SK-N-SH (cell line): ENCODE results near the gene TMED3.
A peak's percentile ranks its signal among the peaks of the same experiment; 100 is the strongest.

Experiments used
- CHD2 ChIP-seq: fragments of 150-350 bp; IDR thresholded peaks from 2 replicates; pipeline ENCODE4 v1.6.1; 2018; ENCODE audit warnings: low read length; ENCODE audit not compliant: partially characterized antibody
- EP300 ChIP-seq, 2 experiments: IDR thresholded peaks; 2 replicates each; pipeline versions ENCODE4 v1.4.0 to v1.6.1; 2012; ENCODE audit warnings: borderline replicate concordance in 1 of 2, low read depth in 1 of 2, low read length in 1 of 2
- EZH2phosphoT487 ChIP-seq: fragments of 200-600 bp; sonication (generic); IDR thresholded peaks from 2 replicates; pipeline ENCODE4 v1.6.1; 2017; ENCODE audit warnings: low read depth, mixed run types, mild to moderate bottlenecking, antibody characterized with exemption, moderate library complexity, borderline replicate concordance
- FOXM1 ChIP-seq: IDR thresholded peaks from 2 replicates; pipeline ENCODE4 v1.4.0; 2012; ENCODE audit warnings: low read depth, mild to moderate bottlenecking
- GABPA ChIP-seq: IDR thresholded peaks from 2 replicates; pipeline ENCODE4 v1.4.0; 2012; ENCODE audit warnings: low read depth, mild to moderate bottlenecking
- IRF3 ChIP-seq: fragments of 150-350 bp; IDR thresholded peaks from 2 replicates; pipeline ENCODE4 v1.6.1; 2016; ENCODE audit warnings: mild to moderate bottlenecking, low read depth, low read length
- NRF1 ChIP-seq: IDR thresholded peaks from 2 replicates; pipeline ENCODE4 v1.6.1; 2012; ENCODE audit warnings: low read depth, mild to moderate bottlenecking, low read length
- POLR2AphosphoS5 ChIP-seq: IDR thresholded peaks from 2 replicates; pipeline ENCODE4 v1.6.1; 2012; ENCODE audit warnings: low read depth, low read length
- RAD21 ChIP-seq: IDR thresholded peaks from 2 replicates; pipeline ENCODE4 v1.6.1; 2012; ENCODE audit warnings: mild to moderate bottlenecking, low read length
- RCOR1 ChIP-seq: fragments of 150-350 bp; IDR thresholded peaks from 2 replicates; pipeline ENCODE4 v1.6.1; 2017; ENCODE audit warnings: antibody characterized with exemption, low read length
- YY1 ChIP-seq: IDR thresholded peaks from 2 replicates; pipeline ENCODE4 v1.4.0; 2012; ENCODE audit warnings: low read depth, mild to moderate bottlenecking
- TF ChIP-seq, protein P1 (sequence below): fragments of 200-600 bp; sonication (generic); IDR thresholded peaks from 2 replicates; pipeline ENCODE4 v1.6.1; 2017; ENCODE audit warnings: antibody characterized with exemption, mild to moderate bottlenecking, moderate library complexity
- TF ChIP-seq, protein P2 (sequence below): IDR thresholded peaks from 2 replicates; pipeline ENCODE4 v1.4.0; 2012; ENCODE audit warnings: low read depth

DNA sequence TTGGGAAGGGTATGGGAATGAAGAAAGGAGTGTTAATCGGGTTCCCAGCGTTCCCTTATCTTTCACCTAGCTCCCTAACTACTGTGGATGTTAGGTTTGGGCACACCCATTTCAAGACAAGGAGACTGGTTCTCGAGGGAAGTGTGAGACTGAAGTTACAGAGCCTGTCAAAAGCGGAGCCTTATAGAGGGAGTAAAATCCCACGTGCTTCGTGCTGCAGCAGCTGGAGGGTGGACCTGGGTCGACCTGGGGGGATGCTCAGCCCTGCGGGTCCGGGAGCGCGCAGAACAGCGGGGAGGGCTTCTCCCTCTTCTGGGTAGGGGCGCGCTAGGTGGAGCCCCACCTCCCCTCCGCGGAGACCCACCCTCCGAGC is 314 bp upstream of the TMED3 start:
- TF ChIP-seq, protein P1, sequence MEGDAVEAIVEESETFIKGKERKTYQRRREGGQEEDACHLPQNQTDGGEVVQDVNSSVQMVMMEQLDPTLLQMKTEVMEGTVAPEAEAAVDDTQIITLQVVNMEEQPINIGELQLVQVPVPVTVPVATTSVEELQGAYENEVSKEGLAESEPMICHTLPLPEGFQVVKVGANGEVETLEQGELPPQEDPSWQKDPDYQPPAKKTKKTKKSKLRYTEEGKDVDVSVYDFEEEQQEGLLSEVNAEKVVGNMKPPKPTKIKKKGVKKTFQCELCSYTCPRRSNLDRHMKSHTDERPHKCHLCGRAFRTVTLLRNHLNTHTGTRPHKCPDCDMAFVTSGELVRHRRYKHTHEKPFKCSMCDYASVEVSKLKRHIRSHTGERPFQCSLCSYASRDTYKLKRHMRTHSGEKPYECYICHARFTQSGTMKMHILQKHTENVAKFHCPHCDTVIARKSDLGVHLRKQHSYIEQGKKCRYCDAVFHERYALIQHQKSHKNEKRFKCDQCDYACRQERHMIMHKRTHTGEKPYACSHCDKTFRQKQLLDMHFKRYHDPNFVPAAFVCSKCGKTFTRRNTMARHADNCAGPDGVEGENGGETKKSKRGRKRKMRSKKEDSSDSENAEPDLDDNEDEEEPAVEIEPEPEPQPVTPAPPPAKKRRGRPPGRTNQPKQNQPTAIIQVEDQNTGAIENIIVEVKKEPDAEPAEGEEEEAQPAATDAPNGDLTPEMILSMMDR, result no peak
- TF ChIP-seq NRF1 (no peak), EP300 (IDR thresholded peaks at IDR 0.05; ENCODE audit: borderline replicate concordance in 1 of 2, low read depth in 1 of 2, low read length in 1 of 2) (no peak), POLR2AphosphoS5 (no peak), YY1 (no peak), IRF3 (no peak), EZH2phosphoT487 (no peak), GABPA (no peak), CHD2 (no peak), RCOR1 (no peak), RAD21 (no peak), FOXM1 (no peak)
- TF ChIP-seq, protein P2, sequence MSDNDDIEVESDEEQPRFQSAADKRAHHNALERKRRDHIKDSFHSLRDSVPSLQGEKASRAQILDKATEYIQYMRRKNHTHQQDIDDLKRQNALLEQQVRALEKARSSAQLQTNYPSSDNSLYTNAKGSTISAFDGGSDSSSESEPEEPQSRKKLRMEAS, result peak; percentile 88; the same call in 1 of the 2 replicates
